HepG2 (cell line): ENCODE measurements around the gene GRIK4. TPM values are rescaled to one million over a fixed set of nuclear protein-coding genes. Genes with fewer than 3 reads are reported as not detected.

Experiments used
- AHR ChIP-seq: IDR thresholded peaks from 2 replicates; pipeline ENCODE4 v1.6.1; 2018; ENCODE audit warnings: missing genetic modification reagents, missing compliant biosample characterization
- EHMT2 ChIP-seq: fragments of 200-600 bp; sonication (generic); IDR thresholded peaks from 2 replicates; pipeline ENCODE4 v1.7.0; 2017; ENCODE audit warnings: antibody characterized with exemption, low read depth, low read length, borderline replicate concordance
- EZH2 ChIP-seq: conservative IDR thresholded peaks from 2 replicates; pipeline ENCODE4 v1.6.1; 2012; ENCODE audit warnings: mild to moderate bottlenecking, low read depth, low read length, moderate library complexity
- HNF4A ChIP-seq: sonication (generic); formaldehyde crosslinking; IDR thresholded peaks from 2 replicates; pipeline ENCODE4 v1.4.0; 2020; ENCODE audit warnings: missing genetic modification reagents
- NCOR1 ChIP-seq: fragments of 200-600 bp; sonication (generic); IDR thresholded peaks from 2 replicates; pipeline ENCODE4 v1.7.0; 2017; ENCODE audit warnings: antibody characterized with exemption, low read length, borderline replicate concordance
- SIN3A ChIP-seq: IDR thresholded peaks from 2 replicates; pipeline ENCODE4 v1.6.1; 2011; ENCODE audit warnings: low read depth, mild to moderate bottlenecking, control low read depth, low read length, borderline replicate concordance
- TAF15 ChIP-seq: fragments of 200-400 bp; formaldehyde crosslinking; IDR thresholded peaks from one replicate; pipeline ENCODE4 v1.6.1; 2018; ENCODE audit warnings: mild to moderate bottlenecking, low read depth, low read length; ENCODE audit not compliant: poor library complexity, severe bottlenecking
- ZFYVE20 ChIP-seq: sonication (generic); formaldehyde crosslinking; IDR thresholded peaks from 2 replicates; pipeline ENCODE4 v1.8.0; 2023; ENCODE audit warnings: low read depth, mild to moderate bottlenecking, moderate library complexity, missing genetic modification reagents, borderline replicate concordance
- ZNF253 ChIP-seq: sonication (generic); formaldehyde crosslinking; IDR thresholded peaks from 2 replicates; pipeline ENCODE4 v1.8.0; 2022; ENCODE audit warnings: mild to moderate bottlenecking, missing genetic modification reagents, borderline replicate concordance
- ZNF605 ChIP-seq: sonication (generic); formaldehyde crosslinking; IDR thresholded peaks from 2 replicates; pipeline ENCODE4 v1.8.0; 2022; ENCODE audit warnings: mild to moderate bottlenecking, missing genetic modification reagents
- ZNF775 ChIP-seq: sonication (generic); formaldehyde crosslinking; IDR thresholded peaks from 2 replicates; pipeline ENCODE4 v1.4.0; 2020; ENCODE audit warnings: missing genetic modification reagents, mild to moderate bottlenecking, moderate library complexity, borderline replicate concordance
- ZNF790 ChIP-seq: sonication (generic); formaldehyde crosslinking; IDR thresholded peaks from 2 replicates; pipeline ENCODE4 v1.8.0; 2022; ENCODE audit warnings: missing genetic modification reagents, mild to moderate bottlenecking, borderline replicate concordance
- polyA plus RNA-seq, 8 experiments: library from polyadenylated mRNA; depleted of rRNA in 3 of 8; stranded (reverse) in 7 of 8; unstranded in 1 of 8; fragments of >200 nt; fragmentation: Illumina TruSeq in 4 of 8; extraction: Trizol in 4 of 8; gene quantifications; 2 replicates each; pipeline versions ENCODE4 v1.2.1 to v1.2.3, GENCODE V29; 2011 to 2016; ENCODE audit warnings: low read depth in 4 of 8, missing spikeins in 1 of 8, mixed read lengths in 1 of 8; ENCODE audit not compliant: insufficient read depth in 1 of 8
- total RNA-seq, 5 experiments: library from RNA; depleted of rRNA; stranded (reverse); fragments of >200 nt; fragmentation: Illumina TruSeq; extraction: Trizol; gene quantifications; 2 replicates each; pipeline ENCODE4 v1.2.3, GENCODE V29; 2016; ENCODE audit warnings: low read depth in 1 of 5
- TF ChIP-seq, protein P1 (sequence below): sonication (generic); formaldehyde crosslinking; IDR thresholded peaks from 2 replicates; pipeline ENCODE4 v1.4.0; 2020; ENCODE audit warnings: missing genetic modification reagents, borderline replicate concordance
- TF ChIP-seq, protein P2 (sequence below): sonication (generic); formaldehyde crosslinking; IDR thresholded peaks from 2 replicates; pipeline ENCODE4 v1.8.1; 2023; ENCODE audit warnings: missing genetic modification reagents, inconsistent platforms, borderline replicate concordance
- TF ChIP-seq, protein P3 (sequence below): sonication (generic); formaldehyde crosslinking; IDR thresholded peaks from 2 replicates; pipeline ENCODE4 v1.5.1; 2020; ENCODE audit warnings: mild to moderate bottlenecking, missing genetic modification reagents
- TF ChIP-seq, protein P4 (sequence below): sonication (generic); formaldehyde crosslinking; IDR thresholded peaks from 2 replicates; pipeline ENCODE4 v1.4.0; 2020; ENCODE audit warnings: low read depth, mild to moderate bottlenecking, missing genetic modification reagents
- TF ChIP-seq, protein P5 (sequence below): sonication (generic); formaldehyde crosslinking; IDR thresholded peaks from 2 replicates; pipeline ENCODE4 v1.4.0; 2020; ENCODE audit warnings: missing genetic modification reagents

GRIK4 gene
- total and polyA plus RNA-seq, 2 of the 13 experiments (the other 11 are each of a cell fraction or from before 2014, with no cell fraction given), result 0.04 to 0.07 TPM

DNA sequence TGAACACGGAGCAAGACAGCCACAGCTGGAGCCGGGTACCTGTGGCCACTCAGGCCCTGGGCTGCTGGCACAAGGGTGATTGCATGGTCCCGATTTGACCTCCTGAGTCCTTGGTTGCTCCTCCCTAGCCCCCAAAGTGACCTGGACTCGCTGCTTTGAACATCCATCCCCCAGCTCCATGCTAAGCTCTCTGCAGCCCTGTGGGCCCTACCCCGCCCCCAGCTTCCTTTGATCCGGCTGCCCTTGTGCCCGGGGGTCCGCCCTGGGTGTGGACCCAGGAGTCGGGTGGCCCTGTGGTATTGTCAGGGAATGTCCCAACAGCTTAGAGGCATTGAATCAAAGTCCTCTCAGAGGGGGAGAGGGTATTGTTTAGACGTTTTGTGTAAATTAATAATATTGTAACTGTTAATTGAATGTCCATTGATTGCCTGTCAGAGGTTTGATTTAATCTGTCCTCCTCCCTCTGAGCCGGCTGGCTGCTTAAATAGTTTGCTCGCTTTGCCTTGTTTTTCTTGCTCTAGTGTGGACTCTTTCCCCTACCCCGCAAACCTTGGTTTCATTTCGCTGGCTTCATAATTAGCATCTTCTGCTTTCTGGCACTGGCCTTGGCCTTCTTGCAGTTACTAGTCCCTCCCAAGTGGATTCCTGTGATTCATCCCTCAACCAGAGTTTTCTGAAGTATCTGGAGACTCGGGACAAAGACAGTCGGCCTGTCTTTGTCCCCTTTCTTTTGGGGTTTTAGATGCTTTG lies 20.7 kb downstream of the GRIK4 start (continued):
- no peak for TF ChIP-seq SIN3A
- TF ChIP-seq, protein P1, sequence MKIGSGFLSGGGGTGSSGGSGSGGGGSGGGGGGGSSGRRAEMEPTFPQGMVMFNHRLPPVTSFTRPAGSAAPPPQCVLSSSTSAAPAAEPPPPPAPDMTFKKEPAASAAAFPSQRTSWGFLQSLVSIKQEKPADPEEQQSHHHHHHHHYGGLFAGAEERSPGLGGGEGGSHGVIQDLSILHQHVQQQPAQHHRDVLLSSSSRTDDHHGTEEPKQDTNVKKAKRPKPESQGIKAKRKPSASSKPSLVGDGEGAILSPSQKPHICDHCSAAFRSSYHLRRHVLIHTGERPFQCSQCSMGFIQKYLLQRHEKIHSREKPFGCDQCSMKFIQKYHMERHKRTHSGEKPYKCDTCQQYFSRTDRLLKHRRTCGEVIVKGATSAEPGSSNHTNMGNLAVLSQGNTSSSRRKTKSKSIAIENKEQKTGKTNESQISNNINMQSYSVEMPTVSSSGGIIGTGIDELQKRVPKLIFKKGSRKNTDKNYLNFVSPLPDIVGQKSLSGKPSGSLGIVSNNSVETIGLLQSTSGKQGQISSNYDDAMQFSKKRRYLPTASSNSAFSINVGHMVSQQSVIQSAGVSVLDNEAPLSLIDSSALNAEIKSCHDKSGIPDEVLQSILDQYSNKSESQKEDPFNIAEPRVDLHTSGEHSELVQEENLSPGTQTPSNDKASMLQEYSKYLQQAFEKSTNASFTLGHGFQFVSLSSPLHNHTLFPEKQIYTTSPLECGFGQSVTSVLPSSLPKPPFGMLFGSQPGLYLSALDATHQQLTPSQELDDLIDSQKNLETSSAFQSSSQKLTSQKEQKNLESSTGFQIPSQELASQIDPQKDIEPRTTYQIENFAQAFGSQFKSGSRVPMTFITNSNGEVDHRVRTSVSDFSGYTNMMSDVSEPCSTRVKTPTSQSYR, result peak; percentile 90
- TF ChIP-seq, protein P2, sequence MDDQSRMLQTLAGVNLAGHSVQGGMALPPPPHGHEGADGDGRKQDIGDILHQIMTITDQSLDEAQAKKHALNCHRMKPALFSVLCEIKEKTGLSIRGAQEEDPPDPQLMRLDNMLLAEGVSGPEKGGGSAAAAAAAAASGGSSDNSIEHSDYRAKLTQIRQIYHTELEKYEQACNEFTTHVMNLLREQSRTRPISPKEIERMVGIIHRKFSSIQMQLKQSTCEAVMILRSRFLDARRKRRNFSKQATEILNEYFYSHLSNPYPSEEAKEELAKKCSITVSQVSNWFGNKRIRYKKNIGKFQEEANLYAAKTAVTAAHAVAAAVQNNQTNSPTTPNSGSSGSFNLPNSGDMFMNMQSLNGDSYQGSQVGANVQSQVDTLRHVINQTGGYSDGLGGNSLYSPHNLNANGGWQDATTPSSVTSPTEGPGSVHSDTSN (CRISPR knock-in tag), result no peak
- TF ChIP-seq, protein P3, sequence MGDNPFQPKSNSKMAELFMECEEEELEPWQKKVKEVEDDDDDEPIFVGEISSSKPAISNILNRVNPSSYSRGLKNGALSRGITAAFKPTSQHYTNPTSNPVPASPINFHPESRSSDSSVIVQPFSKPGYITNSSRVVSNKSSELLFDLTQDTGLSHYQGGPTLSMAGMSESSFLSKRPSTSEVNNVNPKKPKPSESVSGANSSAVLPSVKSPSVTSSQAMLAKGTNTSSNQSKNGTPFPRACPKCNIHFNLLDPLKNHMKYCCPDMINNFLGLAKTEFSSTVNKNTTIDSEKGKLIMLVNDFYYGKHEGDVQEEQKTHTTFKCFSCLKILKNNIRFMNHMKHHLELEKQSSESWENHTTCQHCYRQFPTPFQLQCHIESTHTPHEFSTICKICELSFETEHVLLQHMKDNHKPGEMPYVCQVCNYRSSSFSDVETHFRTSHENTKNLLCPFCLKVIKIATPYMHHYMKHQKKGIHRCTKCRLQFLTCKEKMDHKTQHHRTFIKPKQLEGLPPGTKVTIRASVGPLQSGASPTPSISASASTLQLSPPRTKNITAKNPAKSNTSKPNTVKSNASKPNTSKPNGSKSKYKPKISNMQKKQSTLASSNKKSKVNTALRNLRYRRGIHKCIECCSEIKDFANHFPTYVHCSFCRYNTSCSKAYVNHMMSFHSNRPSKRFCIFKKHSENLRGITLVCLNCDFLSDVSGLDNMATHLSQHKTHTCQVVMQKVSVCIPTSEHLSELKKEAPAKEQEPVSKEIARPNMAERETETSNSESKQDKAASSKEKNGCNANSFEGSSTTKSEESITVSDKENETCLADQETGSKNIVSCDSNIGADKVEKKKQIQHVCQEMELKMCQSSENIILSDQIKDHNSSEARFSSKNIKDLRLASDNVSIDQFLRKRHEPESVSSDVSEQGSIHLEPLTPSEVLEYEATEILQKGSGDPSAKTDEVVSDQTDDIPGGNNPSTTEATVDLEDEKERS (CRISPR knock-in tag), result no peak
- TF ChIP-seq, protein P4, sequence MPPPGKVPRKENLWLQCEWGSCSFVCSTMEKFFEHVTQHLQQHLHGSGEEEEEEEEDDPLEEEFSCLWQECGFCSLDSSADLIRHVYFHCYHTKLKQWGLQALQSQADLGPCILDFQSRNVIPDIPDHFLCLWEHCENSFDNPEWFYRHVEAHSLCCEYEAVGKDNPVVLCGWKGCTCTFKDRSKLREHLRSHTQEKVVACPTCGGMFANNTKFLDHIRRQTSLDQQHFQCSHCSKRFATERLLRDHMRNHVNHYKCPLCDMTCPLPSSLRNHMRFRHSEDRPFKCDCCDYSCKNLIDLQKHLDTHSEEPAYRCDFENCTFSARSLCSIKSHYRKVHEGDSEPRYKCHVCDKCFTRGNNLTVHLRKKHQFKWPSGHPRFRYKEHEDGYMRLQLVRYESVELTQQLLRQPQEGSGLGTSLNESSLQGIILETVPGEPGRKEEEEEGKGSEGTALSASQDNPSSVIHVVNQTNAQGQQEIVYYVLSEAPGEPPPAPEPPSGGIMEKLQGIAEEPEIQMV, result no peak
- TF ChIP-seq, protein P5, sequence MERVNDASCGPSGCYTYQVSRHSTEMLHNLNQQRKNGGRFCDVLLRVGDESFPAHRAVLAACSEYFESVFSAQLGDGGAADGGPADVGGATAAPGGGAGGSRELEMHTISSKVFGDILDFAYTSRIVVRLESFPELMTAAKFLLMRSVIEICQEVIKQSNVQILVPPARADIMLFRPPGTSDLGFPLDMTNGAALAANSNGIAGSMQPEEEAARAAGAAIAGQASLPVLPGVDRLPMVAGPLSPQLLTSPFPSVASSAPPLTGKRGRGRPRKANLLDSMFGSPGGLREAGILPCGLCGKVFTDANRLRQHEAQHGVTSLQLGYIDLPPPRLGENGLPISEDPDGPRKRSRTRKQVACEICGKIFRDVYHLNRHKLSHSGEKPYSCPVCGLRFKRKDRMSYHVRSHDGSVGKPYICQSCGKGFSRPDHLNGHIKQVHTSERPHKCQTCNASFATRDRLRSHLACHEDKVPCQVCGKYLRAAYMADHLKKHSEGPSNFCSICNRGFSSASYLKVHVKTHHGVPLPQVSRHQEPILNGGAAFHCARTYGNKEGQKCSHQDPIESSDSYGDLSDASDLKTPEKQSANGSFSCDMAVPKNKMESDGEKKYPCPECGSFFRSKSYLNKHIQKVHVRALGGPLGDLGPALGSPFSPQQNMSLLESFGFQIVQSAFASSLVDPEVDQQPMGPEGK (CRISPR knock-in tag), result peak; percentile 65; the same call in 1 of the 2 replicates
- no peak for TF ChIP-seq ZFYVE20
- TF ChIP-seq ZNF605 (CRISPR knock-in tag), result no peak
- no peak for TF ChIP-seq AHR (CRISPR knock-in tag)
- no peak for TF ChIP-seq ZNF775 (CRISPR knock-in tag)
- peak; percentile 97 for TF ChIP-seq NCOR1
- TF ChIP-seq ZNF790 (CRISPR knock-in tag), result no peak
- TF ChIP-seq TAF15, result no peak
- peak; percentile 87 for TF ChIP-seq HNF4A (CRISPR knock-in tag)
- no peak for TF ChIP-seq ZNF253
- TF ChIP-seq EZH2, result no peak
- no peak for TF ChIP-seq EHMT2
